Ovary (tissue), 1 donor: ENCODE data around the gene NPAS3.

ENCODE experiments used
- EP300 ChIP-seq: sonication (generic); formaldehyde crosslinking; IDR thresholded peaks from one replicate; pipeline ENCODE4 v1.6.1; 2017; ENCODE audit warnings: antibody characterized with exemption
- POLR2A ChIP-seq: fragments of 450-650 bp; IDR thresholded peaks from one replicate; pipeline ENCODE4 v1.6.1; 2017; ENCODE audit warnings: antibody characterized with exemption, mild to moderate bottlenecking, moderate library complexity

- no peak for TF ChIP-seq POLR2A
- no peak for TF ChIP-seq EP300
Observed at GRCh38 chr14:33606591-33606990, 667.9 kb downstream of the NPAS3 start.
